Measurements from ENCODE around the gene ARHGAP35. TPM values are rescaled to one million over a fixed set of nuclear protein-coding genes. Genes with fewer than 3 reads are reported as not detected.

The ARHGAP35 gene
- total and polyA plus RNA-seq, 10 of the 15 experiments (the other 5 are each of a cell fraction or from before 2014, with no cell fraction given), result 0.85 to 29.9 (median 11.5) TPM

DNA sequence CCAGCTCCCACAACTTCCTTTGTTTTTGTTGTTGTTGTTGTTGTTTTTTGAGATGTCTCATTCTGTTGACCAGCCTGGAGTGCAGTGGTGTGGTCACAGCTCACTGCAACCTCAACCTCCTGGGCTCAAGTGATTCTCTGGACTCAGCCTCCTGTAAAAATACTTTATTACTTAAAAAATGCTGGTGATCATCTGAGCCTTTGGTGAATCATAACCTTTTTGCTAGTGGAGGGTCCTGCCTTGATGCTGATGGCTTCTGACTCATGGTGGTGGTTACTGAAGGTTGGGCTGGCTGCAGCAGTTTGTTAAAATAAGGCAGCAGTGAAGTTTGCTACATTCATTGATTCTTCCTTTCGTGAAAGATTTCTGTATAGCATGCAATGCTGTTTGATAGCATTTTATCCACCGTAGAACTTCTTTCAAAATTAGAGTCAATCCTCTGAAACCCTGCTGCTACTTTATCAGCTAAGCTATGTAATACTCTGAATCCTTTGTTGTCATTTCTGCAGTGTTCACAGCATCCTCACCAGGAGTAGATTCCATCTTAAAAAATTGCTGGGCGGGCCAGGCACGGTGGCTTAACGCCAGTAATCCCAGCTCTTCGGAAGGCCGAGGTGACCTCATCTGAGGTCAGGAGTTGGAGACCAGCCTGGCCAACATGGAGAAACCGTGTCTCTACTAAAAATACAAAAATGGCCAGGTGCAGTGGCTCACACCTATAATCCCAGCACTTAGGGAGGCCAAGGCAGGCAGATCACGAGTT is 18.0 kb downstream of the ARHGAP35 start:
- 93% methylated on average over 9 of the region's 9 CpGs for WGBS (ENCODE audit: insufficient coverage, insufficient replicate concordance, low lambda C conversion rate, missing lambda C conversion rate)
- H3K36me3 ChIP-seq (ENCODE audit: control insufficient read depth in 2 of 2, insufficient read depth in 2 of 2, low read length in 1 of 2), result peaks cover 0 to 3% of the 10 kb centered on the region in 2 experiments; a peak in 1 of 4 replicates
- no peak overlapping the region for H2AFZ ChIP-seq (ENCODE audit: control insufficient read depth, low read depth, low read length)
- in situ Hi-C loops (cut with MboI) (no loop called here), intact Hi-C loops (cut with micrococcal nuclease; ENCODE audit: unreplicated experiment) (no loop called here)
- ChIA-PET CTCF (interaction anchor here (1.7 kb wide), 1 partner anchor 29 kb away, joined by 3 read pairs; no protein-coding TSS in a partner anchor), SMC1A (ENCODE audit: uncharacterized antibody, unreplicated experiment) (interaction anchor here (0.7 to 1.2 kb wide), 3 partner anchors 12 to 125 kb away, joined by 3 read pairs; no protein-coding TSS in a partner anchor), RAD21 (ENCODE audit: unreplicated experiment) (no interaction called here), POLR2A (interaction anchor here (0.6 kb wide), 1 partner anchor 33 kb away, joined by 3 read pairs; no protein-coding TSS in a partner anchor)
- FAIRE-seq, result no peak
- no peaks in the 10 kb centered on the region for H3K4me1 ChIP-seq (ENCODE audit: control insufficient read depth, insufficient read depth, low read length)
- H4K20me1 ChIP-seq (ENCODE audit: control insufficient read depth, insufficient read depth), result no peaks in the 10 kb centered on the region
- no peaks in the 10 kb centered on the region for H3K27me3 ChIP-seq (replicated peaks in 1 of 2; ENCODE audit: control insufficient read depth in 2 of 2, insufficient read depth in 2 of 2, low read length in 1 of 2)
- ATAC-seq, result no peak
- H3K4me3 ChIP-seq, result no peak overlapping the region
- H3K27ac ChIP-seq (ENCODE audit: control insufficient read depth, insufficient read depth), result no peak overlapping the region
- no peak overlapping the region for H3K9ac ChIP-seq (ENCODE audit: control insufficient read depth, insufficient read depth, low read length)
- H3K79me2 ChIP-seq (ENCODE audit: control insufficient read depth, insufficient read depth, low read length), result no peaks in the 10 kb centered on the region; the same call in none of the 2 replicates
- H3K4me2 ChIP-seq (ENCODE audit: control insufficient read depth, insufficient read depth), result no peak overlapping the region
- H3K9me3 ChIP-seq (replicated peaks; ENCODE audit: control insufficient read depth, insufficient read depth, low read length), result no peaks in the 10 kb centered on the region
- BruUV-seq (replicated peaks), result no TSS peak
- DNase-seq (ENCODE audit: low read depth, low spot score), result no peak
- TF ChIP-seq MYC (IDR thresholded peaks at IDR 0.05; ENCODE audit: insufficient read depth, insufficient read length, insufficient replicate concordance, low read length, severe bottlenecking), result no peak
- no peak for TF ChIP-seq EZH2 (IDR thresholded peaks at IDR 0.05; ENCODE audit: borderline replicate concordance, control insufficient read depth, low read depth, low read length)
- no peak for TF ChIP-seq RCOR1 (conservative IDR thresholded peaks at IDR 0.05; ENCODE audit: low read depth, low read length)
- no peak for TF ChIP-seq JUND (IDR thresholded peaks at IDR 0.05; ENCODE audit: low read depth, low read length)
- no peak for TF ChIP-seq KAT2A (conservative IDR thresholded peaks at IDR 0.05; ENCODE audit: control insufficient read depth, low read depth, low read length)
- TF ChIP-seq, protein P1, sequence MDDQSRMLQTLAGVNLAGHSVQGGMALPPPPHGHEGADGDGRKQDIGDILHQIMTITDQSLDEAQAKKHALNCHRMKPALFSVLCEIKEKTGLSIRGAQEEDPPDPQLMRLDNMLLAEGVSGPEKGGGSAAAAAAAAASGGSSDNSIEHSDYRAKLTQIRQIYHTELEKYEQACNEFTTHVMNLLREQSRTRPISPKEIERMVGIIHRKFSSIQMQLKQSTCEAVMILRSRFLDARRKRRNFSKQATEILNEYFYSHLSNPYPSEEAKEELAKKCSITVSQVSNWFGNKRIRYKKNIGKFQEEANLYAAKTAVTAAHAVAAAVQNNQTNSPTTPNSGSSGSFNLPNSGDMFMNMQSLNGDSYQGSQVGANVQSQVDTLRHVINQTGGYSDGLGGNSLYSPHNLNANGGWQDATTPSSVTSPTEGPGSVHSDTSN (IDR thresholded peaks at IDR 0.05; ENCODE audit: insufficient replicate concordance, low read depth, low read length), result no peak
- no peak for TF ChIP-seq TARDBP (IDR thresholded peaks at IDR 0.05; ENCODE audit: borderline replicate concordance)
- TF ChIP-seq ZNF384 (IDR thresholded peaks at IDR 0.05; ENCODE audit: borderline replicate concordance, low read depth, low read length), result no peak
- no peak for TF ChIP-seq STAT1 (conservative IDR thresholded peaks at IDR 0.05)
- TF ChIP-seq, protein P2, sequence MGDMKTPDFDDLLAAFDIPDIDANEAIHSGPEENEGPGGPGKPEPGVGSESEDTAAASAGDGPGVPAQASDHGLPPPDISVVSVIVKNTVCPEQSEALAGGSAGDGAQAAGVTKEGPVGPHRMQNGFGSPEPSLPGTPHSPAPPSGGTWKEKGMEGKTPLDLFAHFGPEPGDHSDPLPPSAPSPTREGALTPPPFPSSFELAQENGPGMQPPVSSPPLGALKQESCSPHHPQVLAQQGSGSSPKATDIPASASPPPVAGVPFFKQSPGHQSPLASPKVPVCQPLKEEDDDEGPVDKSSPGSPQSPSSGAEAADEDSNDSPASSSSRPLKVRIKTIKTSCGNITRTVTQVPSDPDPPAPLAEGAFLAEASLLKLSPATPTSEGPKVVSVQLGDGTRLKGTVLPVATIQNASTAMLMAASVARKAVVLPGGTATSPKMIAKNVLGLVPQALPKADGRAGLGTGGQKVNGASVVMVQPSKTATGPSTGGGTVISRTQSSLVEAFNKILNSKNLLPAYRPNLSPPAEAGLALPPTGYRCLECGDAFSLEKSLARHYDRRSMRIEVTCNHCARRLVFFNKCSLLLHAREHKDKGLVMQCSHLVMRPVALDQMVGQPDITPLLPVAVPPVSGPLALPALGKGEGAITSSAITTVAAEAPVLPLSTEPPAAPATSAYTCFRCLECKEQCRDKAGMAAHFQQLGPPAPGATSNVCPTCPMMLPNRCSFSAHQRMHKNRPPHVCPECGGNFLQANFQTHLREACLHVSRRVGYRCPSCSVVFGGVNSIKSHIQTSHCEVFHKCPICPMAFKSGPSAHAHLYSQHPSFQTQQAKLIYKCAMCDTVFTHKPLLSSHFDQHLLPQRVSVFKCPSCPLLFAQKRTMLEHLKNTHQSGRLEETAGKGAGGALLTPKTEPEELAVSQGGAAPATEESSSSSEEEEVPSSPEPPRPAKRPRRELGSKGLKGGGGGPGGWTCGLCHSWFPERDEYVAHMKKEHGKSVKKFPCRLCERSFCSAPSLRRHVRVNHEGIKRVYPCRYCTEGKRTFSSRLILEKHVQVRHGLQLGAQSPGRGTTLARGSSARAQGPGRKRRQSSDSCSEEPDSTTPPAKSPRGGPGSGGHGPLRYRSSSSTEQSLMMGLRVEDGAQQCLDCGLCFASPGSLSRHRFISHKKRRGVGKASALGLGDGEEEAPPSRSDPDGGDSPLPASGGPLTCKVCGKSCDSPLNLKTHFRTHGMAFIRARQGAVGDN (IDR thresholded peaks at IDR 0.05), result no peak
- no peak for TF ChIP-seq CBFB (IDR thresholded peaks at IDR 0.05; ENCODE audit: low read depth)
- TF ChIP-seq, protein P3, sequence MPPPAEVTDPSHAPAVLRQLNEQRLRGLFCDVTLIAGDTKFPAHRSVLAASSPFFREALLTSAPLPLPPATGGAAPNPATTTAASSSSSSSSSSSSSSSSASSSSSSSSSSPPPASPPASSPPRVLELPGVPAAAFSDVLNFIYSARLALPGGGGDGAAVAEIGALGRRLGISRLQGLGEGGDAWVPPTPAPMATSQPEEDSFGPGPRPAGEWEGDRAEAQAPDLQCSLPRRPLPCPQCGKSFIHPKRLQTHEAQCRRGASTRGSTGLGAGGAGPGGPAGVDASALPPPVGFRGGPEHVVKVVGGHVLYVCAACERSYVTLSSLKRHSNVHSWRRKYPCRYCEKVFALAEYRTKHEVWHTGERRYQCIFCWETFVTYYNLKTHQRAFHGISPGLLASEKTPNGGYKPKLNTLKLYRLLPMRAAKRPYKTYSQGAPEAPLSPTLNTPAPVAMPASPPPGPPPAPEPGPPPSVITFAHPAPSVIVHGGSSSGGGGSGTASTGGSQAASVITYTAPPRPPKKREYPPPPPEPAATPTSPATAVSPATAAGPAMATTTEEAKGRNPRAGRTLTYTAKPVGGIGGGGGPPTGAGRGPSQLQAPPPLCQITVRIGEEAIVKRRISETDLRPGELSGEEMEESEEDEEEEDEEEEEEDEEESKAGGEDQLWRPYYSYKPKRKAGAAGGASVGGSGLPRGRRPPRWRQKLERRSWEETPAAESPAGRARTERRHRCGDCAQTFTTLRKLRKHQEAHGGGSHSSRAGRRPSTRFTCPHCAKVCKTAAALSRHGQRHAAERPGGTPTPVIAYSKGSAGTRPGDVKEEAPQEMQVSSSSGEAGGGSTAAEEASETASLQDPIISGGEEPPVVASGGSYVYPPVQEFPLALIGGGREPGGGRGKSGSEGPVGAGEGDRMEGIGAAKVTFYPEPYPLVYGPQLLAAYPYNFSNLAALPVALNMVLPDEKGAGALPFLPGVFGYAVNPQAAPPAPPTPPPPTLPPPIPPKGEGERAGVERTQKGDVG (CRISPR knock-in tag; IDR thresholded peaks at IDR 0.05), result no peak
- TF ChIP-seq BACH1 (IDR thresholded peaks at IDR 0.05; ENCODE audit: borderline replicate concordance), result no peak
- TF ChIP-seq TCF7 (IDR thresholded peaks at IDR 0.05; ENCODE audit: borderline replicate concordance), result no peak

Data from GM12878 (cell line).